Neuronal stem cell (in vitro differentiated cells): ENCODE data around the gene AFF3.

Experiments
- DNase-seq: peaks from one replicate; pipeline ENCODE4 v3.0.0-alpha.2; 2013; ENCODE audit warnings: low spot score
- H2AFZ ChIP-seq: one replicate; pipeline ENCODE4 v1.6.1; 2013; ENCODE audit warnings: mild to moderate bottlenecking, low read length, inconsistent platforms
- H2AK5ac ChIP-seq: 2 replicates; pipeline ENCODE4 v1.6.1; 2013; ENCODE audit warnings: low read depth, mild to moderate bottlenecking, inconsistent platforms, low read length, moderate library complexity, mixed read lengths
- H2BK120ac ChIP-seq: 2 replicates; pipeline ENCODE4 v1.6.1; 2013; ENCODE audit warnings: low read depth, mild to moderate bottlenecking, inconsistent platforms, low read length, moderate library complexity, mixed read lengths
- H2BK12ac ChIP-seq: one replicate; pipeline ENCODE4 v1.6.1; 2013; ENCODE audit warnings: low read length, inconsistent platforms
- H2BK15ac ChIP-seq: 2 replicates; pipeline ENCODE4 v1.6.1; 2013; ENCODE audit warnings: mild to moderate bottlenecking, low read length, inconsistent platforms, mixed read lengths
- H2BK5ac ChIP-seq: one replicate; pipeline ENCODE4 v1.6.1; 2013; ENCODE audit warnings: inconsistent platforms, mild to moderate bottlenecking, low read length, moderate library complexity
- H3K14ac ChIP-seq: one replicate; pipeline ENCODE4 v1.6.1; 2013; ENCODE audit warnings: low read length, inconsistent platforms
- H3K18ac ChIP-seq: 2 replicates; pipeline ENCODE4 v1.6.1; 2013; ENCODE audit warnings: low read length, inconsistent platforms
- H3K23ac ChIP-seq: 2 replicates; pipeline ENCODE4 v1.6.1; 2013; ENCODE audit warnings: low read depth, mild to moderate bottlenecking, mixed read lengths, low read length, inconsistent platforms; ENCODE audit not compliant: poor library complexity
- H3K27ac ChIP-seq: replicated peaks from 3 replicates; pipeline ENCODE4 v1.5.1; 2013; ENCODE audit warnings: low read length, inconsistent platforms
- H3K27me3 ChIP-seq, 3 experiments: 2 replicates each; pipeline ENCODE4 v1.6.1; 2013; ENCODE audit warnings: low read length in 3 of 3, mild to moderate bottlenecking in 2 of 3, inconsistent platforms in 1 of 3, low read depth in 1 of 3, mixed read lengths in 1 of 3, moderate library complexity in 1 of 3; ENCODE audit not compliant: control insufficient read depth in 3 of 3, insufficient read depth in 3 of 3
- H3K36me3 ChIP-seq, 2 donors: replicated peaks in 1 of 2; 2 replicates each; pipeline ENCODE4 v1.6.1; 2013; ENCODE audit warnings: low read length in 2 of 2; ENCODE audit not compliant: control insufficient read depth in 2 of 2, insufficient read depth in 2 of 2
- H3K4ac ChIP-seq: 2 replicates; pipeline ENCODE4 v1.6.1; 2013; ENCODE audit warnings: inconsistent platforms, mild to moderate bottlenecking, low read length, moderate library complexity
- H3K4me1 ChIP-seq, 2 donors: 1 replicate in 1 of 2; 2 replicates in 1 of 2; pipeline ENCODE4 v1.6.1; 2013; ENCODE audit warnings: low read length in 2 of 2, low read depth in 1 of 2; ENCODE audit not compliant: control insufficient read depth in 2 of 2, insufficient read depth in 1 of 2
- H3K4me2 ChIP-seq: one replicate; pipeline ENCODE4 v1.6.1; 2013; ENCODE audit warnings: mild to moderate bottlenecking, low read length, inconsistent platforms; ENCODE audit not compliant: insufficient read depth, poor library complexity, severe bottlenecking
- H3K4me3 ChIP-seq, 2 donors: 2 replicates each; pipeline ENCODE4 v1.5.1; 2013; ENCODE audit warnings: low read length in 2 of 2, mild to moderate bottlenecking in 2 of 2, inconsistent platforms in 1 of 2, moderate library complexity in 1 of 2
- H3K79me1 ChIP-seq: one replicate; pipeline ENCODE4 v1.6.1; 2013; ENCODE audit warnings: low read depth, mild to moderate bottlenecking, inconsistent platforms, low read length, moderate library complexity
- H3K9ac ChIP-seq: one replicate; pipeline ENCODE4 v1.6.1; 2013; ENCODE audit warnings: mild to moderate bottlenecking, low read depth, low read length, inconsistent platforms; ENCODE audit not compliant: poor library complexity
- H3K9me3 ChIP-seq, 2 donors: replicated peaks in 1 of 2; 2 replicates each; pipeline versions ENCODE3 to v1.6.1; 2013; ENCODE audit warnings: low read length in 2 of 2, mild to moderate bottlenecking in 2 of 2, inconsistent platforms in 1 of 2, low read depth in 1 of 2, mixed read lengths in 1 of 2, moderate library complexity in 1 of 2; ENCODE audit not compliant: control insufficient read depth in 2 of 2, insufficient read depth in 1 of 2
- H4K8ac ChIP-seq: one replicate; pipeline ENCODE4 v1.6.1; 2013; ENCODE audit warnings: low read depth, mild to moderate bottlenecking, inconsistent platforms, low read length, moderate library complexity
- H4K91ac ChIP-seq: one replicate; pipeline ENCODE4 v1.6.1; 2013; ENCODE audit warnings: low read length, low read depth, mild to moderate bottlenecking, inconsistent platforms; ENCODE audit not compliant: poor library complexity
- WGBS, 2 donors: extraction: QIAGEN DNeasy Blood & Tissue Kit; methylation state at CpG; one replicate each; pipeline ENCODE4 v1.1.7; 2013; ENCODE audit warnings: missing lambda C conversion rate in 2 of 2, mixed read lengths in 1 of 2; ENCODE audit not compliant: insufficient read length in 2 of 2, insufficient replicate concordance in 1 of 2; ENCODE audit errors: extremely low coverage in 2 of 2; 5-methylcytosine and 5-hydroxymethylcytosine counted together

Gene AFF3

GRCh38 chr2:99631700-99632099 is 510.7 kb downstream of the AFF3 start:
- no peaks in the 10 kb centered on the region for H3K79me1 ChIP-seq
- H3K4me2 ChIP-seq = no peak overlapping the region
- H3K27ac ChIP-seq = no peak overlapping the region
- no peak overlapping the region for H3K14ac ChIP-seq
- no CpG with 5 or more reads among the region's 3 CpGs for WGBS, 2 donors
- H2BK15ac ChIP-seq = no peak overlapping the region
- no peak overlapping the region for H2BK12ac ChIP-seq
- no peak overlapping the region for H2BK5ac ChIP-seq
- H2BK120ac ChIP-seq = no peak overlapping the region
- H3K36me3 ChIP-seq = no peaks in the 10 kb centered on the region
- H3K9me3 ChIP-seq = no peaks in the 10 kb centered on the region
- no peak overlapping the region for H4K91ac ChIP-seq
- no peaks in the 10 kb centered on the region for H3K4me1 ChIP-seq
- no peak overlapping the region for H4K8ac ChIP-seq
- no peak overlapping the region for H2AFZ ChIP-seq
- H3K4me3 ChIP-seq = no peak overlapping the region
- DNase-seq = no peak
- H3K23ac ChIP-seq = no peak overlapping the region
- no peak overlapping the region for H3K4ac ChIP-seq
- H3K9ac ChIP-seq = no peak overlapping the region
- H2AK5ac ChIP-seq = no peak overlapping the region
- no peaks in the 10 kb centered on the region for H3K27me3 ChIP-seq
- no peak overlapping the region for H3K18ac ChIP-seq

GRCh38 chr2:99629320-99629719 is 513.1 kb downstream of the AFF3 start:
- H3K4me1 ChIP-seq = no peaks in the 10 kb centered on the region
- WGBS, 2 donors = no CpG with 5 or more reads among the region's 5 CpGs
- no peaks in the 10 kb centered on the region for H3K9me3 ChIP-seq
- H2AFZ ChIP-seq = no peak overlapping the region
- no peak overlapping the region for H2BK15ac ChIP-seq
- H3K23ac ChIP-seq = no peak overlapping the region
- H4K8ac ChIP-seq = no peak overlapping the region
- H3K4ac ChIP-seq = no peak overlapping the region
- no peak overlapping the region for H2BK12ac ChIP-seq
- H2AK5ac ChIP-seq = no peak overlapping the region
- H2BK5ac ChIP-seq = no peak overlapping the region
- no peak overlapping the region for H2BK120ac ChIP-seq
- H3K4me2 ChIP-seq = no peak overlapping the region
- no peaks in the 10 kb centered on the region for H3K36me3 ChIP-seq
- H3K27me3 ChIP-seq = no peaks in the 10 kb centered on the region
- DNase-seq = no peak
- no peak overlapping the region for H3K27ac ChIP-seq
- no peak overlapping the region for H3K14ac ChIP-seq
- no peak overlapping the region for H3K4me3 ChIP-seq
- H3K9ac ChIP-seq = no peak overlapping the region
- H3K79me1 ChIP-seq = no peaks in the 10 kb centered on the region
- H4K91ac ChIP-seq = no peak overlapping the region
- H3K18ac ChIP-seq = no peak overlapping the region

DNA sequence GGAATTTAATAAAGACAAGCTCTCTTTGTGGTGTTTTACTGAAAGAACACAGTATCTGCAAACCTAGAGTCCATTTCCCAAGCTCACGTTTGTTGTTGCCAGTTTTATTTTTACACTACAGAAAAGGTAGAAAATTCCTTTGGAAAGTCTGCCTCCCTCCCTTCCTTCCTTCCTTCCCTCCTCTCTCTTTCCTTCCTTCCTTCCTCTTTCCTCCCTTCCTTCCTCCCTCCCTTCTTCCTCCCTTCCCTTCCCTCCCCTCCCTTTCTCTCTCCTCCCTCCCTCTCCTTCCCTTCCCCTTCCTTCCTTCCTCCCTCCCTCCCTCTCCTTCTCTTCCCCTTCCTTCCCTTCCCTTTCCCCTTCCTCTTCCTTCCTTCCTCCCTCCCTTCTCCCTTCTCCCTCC is 516.2 kb downstream of the AFF3 start:
- DNase-seq = no peak
- no peak overlapping the region for H4K8ac ChIP-seq
- no peak overlapping the region for H3K9ac ChIP-seq
- H3K36me3 ChIP-seq = no peaks in the 10 kb centered on the region
- H4K91ac ChIP-seq = no peak overlapping the region
- H2AK5ac ChIP-seq = no peak overlapping the region
- H2BK5ac ChIP-seq = no peak overlapping the region
- no CpG with 5 or more reads among the region's 1 CpG for WGBS, 2 donors
- H2BK15ac ChIP-seq = no peak overlapping the region
- no peak overlapping the region for H3K4me2 ChIP-seq
- peaks cover 3% of the 10 kb centered on the region in 2 donors for H3K4me1 ChIP-seq
- no peak overlapping the region for H3K4ac ChIP-seq
- no peak overlapping the region for H3K18ac ChIP-seq
- H3K14ac ChIP-seq = no peak overlapping the region
- H2BK12ac ChIP-seq = no peak overlapping the region
- H3K27ac ChIP-seq = no peak overlapping the region
- no peak overlapping the region for H2AFZ ChIP-seq
- H3K9me3 ChIP-seq = peaks cover 3 to 8% of the 10 kb centered on the region in 2 donors
- H3K23ac ChIP-seq = no peak overlapping the region
- no peaks in the 10 kb centered on the region for H3K79me1 ChIP-seq
- H2BK120ac ChIP-seq = no peak overlapping the region
- H3K27me3 ChIP-seq = no peaks in the 10 kb centered on the region
- no peak overlapping the region for H3K4me3 ChIP-seq

DNA sequence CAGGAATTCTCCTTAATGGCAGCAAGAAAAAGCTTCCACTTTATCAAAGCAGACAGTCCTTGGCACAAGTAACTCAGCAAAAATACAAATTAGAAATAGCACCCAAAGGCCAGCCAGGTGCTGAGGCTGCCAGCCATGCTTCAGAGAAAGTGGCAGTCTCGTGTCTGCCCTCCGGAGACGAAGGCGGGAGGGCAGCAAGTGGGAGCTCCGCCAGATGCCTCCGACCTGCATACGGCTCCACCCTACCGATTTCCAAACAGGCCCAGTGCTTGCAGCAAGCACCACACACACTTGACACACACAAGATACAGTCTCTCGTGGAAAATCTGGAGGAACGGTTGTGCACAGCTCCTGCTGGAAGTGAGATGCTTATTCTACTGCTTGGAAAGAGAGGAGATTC is 517.7 kb downstream of the AFF3 start:
- Histone ChIP-seq H2BK120ac (no peak overlapping the region), H3K79me1 (no peaks in the 10 kb centered on the region), H3K9me3 (peaks cover 3 to 8% of the 10 kb centered on the region in 2 donors), H3K4me1 (peaks cover 3% of the 10 kb centered on the region in 2 donors), H2AFZ (no peak overlapping the region), H3K18ac (no peak overlapping the region), H2BK5ac (no peak overlapping the region), H3K27me3 (no peaks in the 10 kb centered on the region), H3K4me3 (no peak overlapping the region), H4K91ac (no peak overlapping the region), H3K4ac (no peak overlapping the region), H2BK15ac (no peak overlapping the region), H3K36me3 (no peaks in the 10 kb centered on the region), H2AK5ac (no peak overlapping the region), H3K23ac (no peak overlapping the region), H2BK12ac (no peak overlapping the region), H3K27ac (no peak overlapping the region), H4K8ac (no peak overlapping the region), H3K4me2 (no peak overlapping the region), H3K14ac (peak overlapping the region; percentile 47), H3K9ac (no peak overlapping the region)
- DNase-seq = no peak
- no CpG with 5 or more reads among the region's 10 CpGs for WGBS, 2 donors
